ENCODE data around the gene PKIG.
"Not testable (repeated sequence)": the region's sequence is repeated elsewhere in the genome, so short reads cannot be mapped to it uniquely, and the experiment has no call there.

Gene PKIG

GRCh38 chr20:44572551-44573500 is 9.6 kb upstream of the PKIG start:
- no peak for DNase-seq

- no peak for DNase-seq
These were observed 8.9 kb upstream of the PKIG start for GRCh38 chr20:44573501-44573869.

GRCh38 chr20:44574372-44574771 is 8.0 kb upstream of the PKIG start:
- DNase-seq = no peak

GRCh38 chr20:44576297-44576696 is 6.1 kb upstream of the PKIG start:
- DNase-seq = peak; percentile 85

- DNase-seq = peak; percentile 35
These were observed 2.9 kb upstream of the PKIG start for GRCh38 chr20:44579313-44580081.

- DNase-seq = no peak
These were observed 1.7 kb upstream of the PKIG start for GRCh38 chr20:44580581-44581268.

- no peak for DNase-seq
These were observed 864 bp upstream of the PKIG start for GRCh38 chr20:44581515-44581914.

- no peak for DNase-seq
These were observed 778 bp downstream of the PKIG start for GRCh38 chr20:44583157-44583556.

- no peak for DNase-seq
These were observed 1.8 kb downstream of the PKIG start for GRCh38 chr20:44584162-44584561.

GRCh38 chr20:44585057-44585963 is 2.9 kb downstream of the PKIG start:
- DNase-seq = no peak

- peak; percentile 96 for DNase-seq
These were observed 4.0 kb downstream of the PKIG start for GRCh38 chr20:44586289-44586911.

GRCh38 chr20:44587035-44587980 is 4.9 kb downstream of the PKIG start:
- DNase-seq = peak; percentile 39

GRCh38 chr20:44588321-44588720 is 5.9 kb downstream of the PKIG start:
- not testable (repeated sequence) for DNase-seq

GRCh38 chr20:44589537-44589936 is 7.2 kb downstream of the PKIG start:
- DNase-seq = no peak

GRCh38 chr20:44590980-44591778 is 8.8 kb downstream of the PKIG start:
- peak; percentile 22 for DNase-seq

GRCh38 chr20:44592366-44592765 is 10.0 kb downstream of the PKIG start:
- DNase-seq = no peak

GRCh38 chr20:44593751-44594150 is 11.4 kb downstream of the PKIG start:
- DNase-seq = peak; percentile 68

GRCh38 chr20:44594730-44595129 is 12.4 kb downstream of the PKIG start:
- DNase-seq = peak; percentile 3

GRCh38 chr20:44596010-44596409 is 13.6 kb downstream of the PKIG start:
- no peak for DNase-seq

GRCh38 chr20:44596876-44597275 is 14.5 kb downstream of the PKIG start:
- DNase-seq = no peak

All from MV-4-11 (cell line).